Neural crest cell (in vitro differentiated cells): ENCODE data around the gene MICALL1. TPM values are rescaled to one million over a fixed set of nuclear protein-coding genes. Genes with fewer than 3 reads are reported as not detected.
A peak's percentile ranks its signal among the peaks of the same experiment; 100 is the strongest.

Experiments
- DNase-seq: peaks from one replicate; pipeline ENCODE4 v3.0.0; 2021; ENCODE audit warnings: low read depth, mixed read lengths, low spot score
- H3K27ac Mint-ChIP-seq: one replicate; pipeline ENCODE4 v1.8.0; 2021; ENCODE audit warnings: mild to moderate bottlenecking, mixed read lengths; ENCODE audit not compliant: unreplicated experiment
- H3K27me3 Mint-ChIP-seq: 2 replicates; pipeline ENCODE4 v1.8.0; 2021; ENCODE audit warnings: low read depth, mild to moderate bottlenecking, mixed read lengths
- H3K36me3 Mint-ChIP-seq: 2 replicates; pipeline ENCODE4 v1.8.0; 2021; ENCODE audit warnings: low read depth, mild to moderate bottlenecking, mixed read lengths
- H3K4me1 Mint-ChIP-seq: 2 replicates; pipeline ENCODE4 v1.8.0; 2021; ENCODE audit warnings: mixed read lengths
- H3K4me3 Mint-ChIP-seq: one replicate; pipeline ENCODE4 v1.8.0; 2021; ENCODE audit warnings: mild to moderate bottlenecking, mixed read lengths
- H3K9me3 Mint-ChIP-seq: 2 replicates; pipeline ENCODE4 v1.8.0; 2021; ENCODE audit warnings: mixed read lengths
- CTCF ChIP-seq: fragments of 200-600 bp; sonication (generic); conservative IDR thresholded peaks from 2 replicates; pipeline ENCODE4 v1.5.0; 2021; ENCODE audit warnings: antibody characterized with exemption, mild to moderate bottlenecking
- total RNA-seq: library from RNA; stranded (reverse); gene quantifications from 2 replicates; pipeline ENCODE4 v1.2.1, GENCODE V29; 2021

MICALL1 gene
- total RNA-seq, 1 donor from 2014 or later: 49.1 TPM

- Mint-ChIP-seq H3K4me1 (peaks cover 28% of the 10 kb centered on the region), H3K27ac (no peak overlapping the region), H3K4me3 (peak overlapping the region; percentile 31), H3K36me3 (peaks cover 16% of the 10 kb centered on the region), H3K27me3 (no peaks in the 10 kb centered on the region), H3K9me3 (no peaks in the 10 kb centered on the region)
- DNase-seq: no peak
- no peak for TF ChIP-seq CTCF
Observed at GRCh38 chr22:37892566-37893335, 13.3 kb upstream of the MICALL1 start.

GRCh38 chr22:37893583-37893983 lies 12.5 kb upstream of the MICALL1 start:
- Mint-ChIP-seq H3K27ac (no peak overlapping the region), H3K4me3 (peak overlapping the region; percentile 31), H3K27me3 (no peaks in the 10 kb centered on the region), H3K9me3 (no peaks in the 10 kb centered on the region), H3K36me3 (peaks cover 10% of the 10 kb centered on the region), H3K4me1 (peaks cover 29% of the 10 kb centered on the region)
- TF ChIP-seq CTCF: no peak
- DNase-seq: no peak

- Mint-ChIP-seq H3K4me1 (peaks cover 33% of the 10 kb centered on the region), H3K36me3 (peaks cover 7% of the 10 kb centered on the region), H3K27ac (peak overlapping the region; percentile 19), H3K27me3 (no peaks in the 10 kb centered on the region), H3K9me3 (no peaks in the 10 kb centered on the region), H3K4me3 (no peak overlapping the region)
- DNase-seq: no peak
- no peak for TF ChIP-seq CTCF
Observed at GRCh38 chr22:37894939-37895670, 11.0 kb upstream of the MICALL1 start.

GRCh38 chr22:37896181-37896592 lies 9.9 kb upstream of the MICALL1 start:
- Mint-ChIP-seq H3K27me3 (no peaks in the 10 kb centered on the region), H3K4me1 (peaks cover 33% of the 10 kb centered on the region), H3K36me3 (peaks cover 7% of the 10 kb centered on the region), H3K27ac (no peak overlapping the region), H3K4me3 (no peak overlapping the region), H3K9me3 (no peaks in the 10 kb centered on the region)
- no peak for TF ChIP-seq CTCF
- DNase-seq: no peak

- H3K9me3 Mint-ChIP-seq: no peaks in the 10 kb centered on the region
- TF ChIP-seq CTCF: no peak
- no peaks in the 10 kb centered on the region for H3K27me3 Mint-ChIP-seq
- H3K27ac Mint-ChIP-seq: peak overlapping the region; percentile 23
- H3K4me1 Mint-ChIP-seq: peaks cover 33% of the 10 kb centered on the region
- H3K4me3 Mint-ChIP-seq: peak overlapping the region; percentile 43
- peaks cover 3% of the 10 kb centered on the region for H3K36me3 Mint-ChIP-seq
- no peak for DNase-seq
Observed at GRCh38 chr22:37896939-37897338, 9.2 kb upstream of the MICALL1 start.
